PFSK-1 (cell line): ENCODE results near the gene AUNIP.

Source experiments
- FOXP2 ChIP-seq: optimal IDR thresholded peaks from 2 replicates; pipeline ENCODE3; 2011; ENCODE audit warnings: borderline replicate concordance, control low read depth, inconsistent platforms; ENCODE audit not compliant: insufficient read depth; ENCODE audit errors: extremely low read length, extremely low read depth
- POLR2AphosphoS5 ChIP-seq: IDR thresholded peaks from 2 replicates; pipeline ENCODE4 v1.6.1; 2012; ENCODE audit warnings: low read depth, mild to moderate bottlenecking, control low read depth, low read length, moderate library complexity
- REST ChIP-seq, 2 experiments: IDR thresholded peaks; 2 replicates each; pipeline versions ENCODE4 v1.6.1 to v1.8.0; 2011 to 2012; ENCODE audit warnings: low read depth in 2 of 2, low read length in 2 of 2, control low read depth in 1 of 2, inconsistent platforms in 1 of 2, mild to moderate bottlenecking in 1 of 2, moderate library complexity in 1 of 2; ENCODE audit not compliant: insufficient read depth in 1 of 2
- TAF1 ChIP-seq: IDR thresholded peaks from 2 replicates; pipeline ENCODE4 v1.6.1; 2012; ENCODE audit warnings: low read length, control low read depth, borderline replicate concordance; ENCODE audit not compliant: insufficient read depth

DNA sequence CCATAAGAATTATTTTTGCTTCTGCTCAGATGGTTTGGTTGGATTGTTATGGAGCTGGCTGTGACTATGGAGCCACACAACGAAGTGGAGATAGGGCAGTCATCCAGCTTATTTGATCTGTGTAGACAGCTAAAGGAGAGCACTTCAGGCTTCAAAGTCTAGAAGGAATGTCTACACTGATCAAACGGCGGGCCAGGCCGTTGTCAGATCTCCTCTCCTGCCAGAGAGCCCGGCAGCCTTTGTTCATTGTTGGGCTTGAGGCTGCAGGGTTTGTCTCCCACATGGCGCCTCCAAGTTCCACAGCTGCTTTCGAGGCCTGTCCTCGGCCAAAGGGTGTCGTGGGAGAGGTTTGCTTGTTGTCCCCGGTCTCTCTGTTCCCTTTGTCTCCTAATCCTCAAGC lies 49.8 kb upstream of the AUNIP start:
- no peak for TF ChIP-seq REST (IDR thresholded peaks at IDR 0.05; ENCODE audit: insufficient read depth in 1 of 2, low read depth in 2 of 2, low read length in 2 of 2)
- no peak for TF ChIP-seq POLR2AphosphoS5
- TF ChIP-seq FOXP2: no peak
- no peak for TF ChIP-seq TAF1
